IMR-90 (cell line): ENCODE measurements around the gene ZMYM2. TPM values are rescaled to one million over a fixed set of nuclear protein-coding genes. Genes with fewer than 3 reads are reported as not detected.

Source experiments
- ATAC-seq: fragments of 200-7000 bp; cut with Tn5 transposase; 2 replicates; pipeline ENCODE4 v1.9.1; 2020; ENCODE audit warnings: low read depth, mild to moderate bottlenecking, moderate library complexity
- BruUV-seq: library from RNA; stranded (reverse); fragments of 400-500 nt; replicated peaks from 2 replicates; lab custom pipeline; 2021; lab: Mats Ljungman, UMichigan
- CTCF ChIA-PET: fragments of 300-600 bp; formaldehyde crosslinking; extraction: SDS; loops from one replicate; lab custom pipeline; 2021; ENCODE audit warnings: antibody characterized with exemption; lab: Yijun Ruan, JAX
- POLR2A ChIA-PET: fragments of 300-600 bp; sonication (Branson Sonifier 250); formaldehyde crosslinking; loops from one replicate; lab custom pipeline; 2022; ENCODE audit warnings: antibody characterized with exemption; ENCODE audit not compliant: unreplicated experiment; lab: Charles Lee
- DNase-seq: peaks from one replicate; pipeline ENCODE4 v3.0.0; 2013
- H2AFZ ChIP-seq: replicated peaks from 2 replicates; pipeline ENCODE3; 2013; ENCODE audit warnings: low read length, mild to moderate bottlenecking; ENCODE audit not compliant: poor library complexity
- H2AK5ac ChIP-seq: 2 replicates; pipeline ENCODE4 v1.6.1; 2013; ENCODE audit warnings: low read depth, low read length, inconsistent platforms
- H2AK9ac ChIP-seq: replicated peaks from 2 replicates; pipeline ENCODE3; 2013; ENCODE audit warnings: mild to moderate bottlenecking, low read depth, low read length, moderate library complexity; ENCODE audit not compliant: poor library complexity
- H2BK120ac ChIP-seq: 2 replicates; pipeline ENCODE4 v1.6.1; 2013; ENCODE audit warnings: low read depth, low read length, inconsistent platforms
- H2BK15ac ChIP-seq: 3 replicates; pipeline ENCODE4 v1.6.1; 2013; ENCODE audit warnings: low read depth, low read length, inconsistent platforms
- H2BK20ac ChIP-seq: 2 replicates; pipeline ENCODE4 v1.6.1; 2013; ENCODE audit warnings: low read depth, mild to moderate bottlenecking, inconsistent platforms, low read length, moderate library complexity
- H2BK5ac ChIP-seq: 2 replicates; pipeline ENCODE4 v1.6.1; 2013; ENCODE audit warnings: mild to moderate bottlenecking, low read depth, low read length, inconsistent platforms; ENCODE audit not compliant: poor library complexity, severe bottlenecking
- H3K14ac ChIP-seq: replicated peaks from 2 replicates; pipeline ENCODE4 v1.6.1; 2013; ENCODE audit warnings: low read depth, low read length, inconsistent platforms
- H3K18ac ChIP-seq: 2 replicates; pipeline ENCODE4 v1.6.1; 2013; ENCODE audit warnings: low read depth, low read length, control low read depth
- H3K23ac ChIP-seq: 2 replicates; pipeline ENCODE4 v1.6.1; 2013; ENCODE audit warnings: low read depth, low read length, inconsistent platforms
- H3K27ac ChIP-seq: 2 replicates; pipeline ENCODE4 v1.5.1; 2013; ENCODE audit warnings: mild to moderate bottlenecking, control low read depth, low read length; ENCODE audit not compliant: insufficient read depth
- H3K27me3 ChIP-seq: 2 replicates; pipeline ENCODE4 v1.6.1; 2013; ENCODE audit warnings: low read length; ENCODE audit not compliant: control insufficient read depth, insufficient read depth
- H3K36me3 ChIP-seq: 2 replicates; pipeline ENCODE4 v1.6.1; 2013; ENCODE audit warnings: low read length, mixed read lengths; ENCODE audit not compliant: control insufficient read depth, insufficient read depth
- H3K4ac ChIP-seq: 2 replicates; pipeline ENCODE4 v1.6.1; 2013; ENCODE audit warnings: low read depth, low read length, inconsistent platforms
- H3K4me1 ChIP-seq: 2 replicates; pipeline ENCODE4 v1.6.1; 2013; ENCODE audit warnings: low read length, mixed read lengths; ENCODE audit not compliant: control insufficient read depth, insufficient read depth
- H3K4me2 ChIP-seq: 2 replicates; pipeline ENCODE4 v1.6.1; 2013; ENCODE audit warnings: low read depth, mild to moderate bottlenecking, control low read depth, low read length, moderate library complexity
- H3K4me3 ChIP-seq: 2 replicates; pipeline ENCODE4 v1.5.1; 2013; ENCODE audit warnings: low read depth, mild to moderate bottlenecking, control low read depth, low read length, moderate library complexity; ENCODE audit not compliant: insufficient read depth
- H3K56ac ChIP-seq: 2 replicates; pipeline ENCODE4 v1.6.1; 2013; ENCODE audit warnings: low read length, inconsistent platforms; ENCODE audit not compliant: insufficient read depth; ENCODE audit errors: extremely low read depth
- H3K79me1 ChIP-seq, 2 experiments: 2 replicates each; pipeline ENCODE4 v1.6.1; 2013; ENCODE audit warnings: low read length in 2 of 2, inconsistent platforms in 1 of 2, low read depth in 1 of 2
- H3K9ac ChIP-seq: 2 replicates; pipeline ENCODE4 v1.6.1; 2013; ENCODE audit warnings: low read depth, low read length, control low read depth
- H3K9me1 ChIP-seq: 2 replicates; pipeline ENCODE4 v1.6.1; 2013; ENCODE audit warnings: low read length, inconsistent platforms; ENCODE audit not compliant: insufficient read depth
- H3K9me3 ChIP-seq: 2 replicates; pipeline ENCODE4 v1.6.1; 2013; ENCODE audit warnings: low read length; ENCODE audit not compliant: control insufficient read depth, insufficient read depth
- H4K20me1 ChIP-seq: 2 replicates; pipeline ENCODE4 v1.6.1; 2013; ENCODE audit warnings: low read length, inconsistent platforms; ENCODE audit not compliant: insufficient read depth
- H4K5ac ChIP-seq: 2 replicates; pipeline ENCODE4 v1.6.1; 2013; ENCODE audit warnings: mild to moderate bottlenecking, low read depth, low read length, control low read depth
- H4K8ac ChIP-seq, 2 experiments: 2 replicates each; pipeline ENCODE4 v1.6.1; 2013; ENCODE audit warnings: low read depth in 2 of 2, low read length in 2 of 2, control low read depth in 1 of 2, inconsistent platforms in 1 of 2
- H4K91ac ChIP-seq: 2 replicates; pipeline ENCODE4 v1.6.1; 2013; ENCODE audit warnings: low read depth, low read length, inconsistent platforms; ENCODE audit not compliant: insufficient read depth
- NFE2L2 ChIP-seq: fragments of 150-350 bp; IDR thresholded peaks from 2 replicates; pipeline ENCODE4 v1.6.1; 2016; ENCODE audit warnings: low read depth, mild to moderate bottlenecking, low read length
- WGBS, 2 experiments: methylation state at CpG; one replicate each; pipeline versions ENCODE4 v1.1.5 to v1.1.7; 2013; ENCODE audit warnings: missing lambda C conversion rate in 2 of 2; ENCODE audit not compliant: insufficient read length in 1 of 2; ENCODE audit errors: extremely low coverage in 2 of 2; 5-methylcytosine and 5-hydroxymethylcytosine counted together
- dilution Hi-C: fragments of 300-500 bp; cut with HindIII; formaldehyde crosslinking; loops from one replicate; pipeline ENCODE4 v1.14.3; 2018; ENCODE audit warnings: low sequenced_read_pairs; ENCODE audit not compliant: unreplicated experiment
- in situ Hi-C: fragments of 300-500 bp; cut with MboI; formaldehyde crosslinking; loops from 3 replicates; pipeline ENCODE4 v1.14.3; 2019; ENCODE audit warnings: low sequenced_read_pairs, inconsistent platforms, mixed read lengths
- intact Hi-C: fragments of 100-400 bp; cut with micrococcal nuclease; formaldehyde crosslinking; loops from 2 replicates; pipeline ENCODE4 v1.10.0; 2022
- polyA plus RNA-seq, 3 experiments: library from polyadenylated mRNA; depleted of rRNA; stranded (reverse); fragments of >200 nt; gene quantifications; 2 replicates each; pipeline ENCODE4 v1.2.3, GENCODE V29; 2012; ENCODE audit warnings: low replicate concordance in 1 of 3
- total RNA-seq: library from RNA; depleted of rRNA; stranded (reverse); fragments of >200 nt; gene quantifications from 2 replicates; pipeline ENCODE4 v1.2.3, GENCODE V29; 2012
- TF ChIP-seq, protein P1 (sequence below): fragments of 150-350 bp; IDR thresholded peaks from 2 replicates; pipeline ENCODE4 v1.6.1; 2016; ENCODE audit warnings: low read depth, mild to moderate bottlenecking, low read length, moderate library complexity, borderline replicate concordance

ZMYM2 gene
- total and polyA plus RNA-seq, 2 of the 4 experiments (the other 2 are of a cell fraction): 15.7 to 51.1 TPM

DNA sequence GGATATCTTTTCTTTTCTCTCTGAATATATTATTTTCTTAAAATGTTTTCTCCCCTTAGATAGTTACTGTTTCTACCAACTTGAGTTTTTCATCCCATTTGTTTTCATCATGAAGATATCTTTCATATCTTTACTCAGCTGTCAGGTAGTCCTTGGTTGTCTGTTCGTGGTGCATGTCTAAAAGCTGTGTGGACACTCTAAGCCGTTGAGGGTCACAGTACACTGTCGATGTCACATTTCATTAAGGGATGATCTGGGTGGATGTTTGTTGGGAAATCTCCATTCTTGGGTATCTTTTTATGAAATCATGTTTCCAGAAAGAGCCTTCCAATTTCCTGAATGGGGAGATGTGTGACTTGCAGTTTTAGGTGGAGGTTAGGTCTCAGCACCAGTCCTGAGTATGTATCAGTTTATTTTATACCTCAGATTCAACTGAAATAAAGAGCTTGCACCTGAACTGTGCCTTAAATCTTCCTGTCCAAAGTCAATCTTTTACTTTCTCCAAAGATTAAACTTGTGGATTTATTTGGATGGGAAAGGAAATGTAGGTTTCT is 23.2 kb downstream of the ZMYM2 start:
- Histone ChIP-seq H2AFZ (no peak overlapping the region), H4K91ac (no peak overlapping the region), H2BK5ac (no peak overlapping the region), H3K23ac (no peak overlapping the region), H2AK9ac (no peak overlapping the region), H3K14ac (no peak overlapping the region), H4K5ac (no peak overlapping the region), H3K56ac (no peak overlapping the region), H4K8ac (no peak overlapping the region), H2AK5ac (no peak overlapping the region), H2BK120ac (no peak overlapping the region), H3K27ac (no peak overlapping the region), H3K79me1 (peaks cover 42 to 48% of the 10 kb centered on the region in 2 experiments), H2BK20ac (no peak overlapping the region), H2BK15ac (no peak overlapping the region), H3K36me3 (peaks cover 19% of the 10 kb centered on the region), H3K9me1 (peaks cover 4% of the 10 kb centered on the region; the same call in 1 of the 2 replicates), H3K4ac (no peak overlapping the region), H3K18ac (no peak overlapping the region), H3K4me1 (peaks cover 4% of the 10 kb centered on the region), H3K9me3 (peaks cover 2% of the 10 kb centered on the region; the same call in 1 of the 2 replicates), H3K9ac (no peak overlapping the region), H4K20me1 (peaks cover 45% of the 10 kb centered on the region), H3K4me3 (no peak overlapping the region), H3K4me2 (no peak overlapping the region), H3K27me3 (no peaks in the 10 kb centered on the region)
- in situ Hi-C loops (loop anchor here (25.0 kb wide), 1 partner anchor 319 kb away; no protein-coding TSS in a partner anchor), dilution Hi-C loops (no loop called here), intact Hi-C loops (no loop called here)
- DNase-seq: no peak
- 0 out of 2 replicates have a peak, but pooled peaks have one; percentile 13 for TF ChIP-seq NFE2L2
- TF ChIP-seq, protein P1, sequence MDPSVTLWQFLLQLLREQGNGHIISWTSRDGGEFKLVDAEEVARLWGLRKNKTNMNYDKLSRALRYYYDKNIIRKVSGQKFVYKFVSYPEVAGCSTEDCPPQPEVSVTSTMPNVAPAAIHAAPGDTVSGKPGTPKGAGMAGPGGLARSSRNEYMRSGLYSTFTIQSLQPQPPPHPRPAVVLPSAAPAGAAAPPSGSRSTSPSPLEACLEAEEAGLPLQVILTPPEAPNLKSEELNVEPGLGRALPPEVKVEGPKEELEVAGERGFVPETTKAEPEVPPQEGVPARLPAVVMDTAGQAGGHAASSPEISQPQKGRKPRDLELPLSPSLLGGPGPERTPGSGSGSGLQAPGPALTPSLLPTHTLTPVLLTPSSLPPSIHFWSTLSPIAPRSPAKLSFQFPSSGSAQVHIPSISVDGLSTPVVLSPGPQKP: no peak
- ChIA-PET CTCF (interaction anchor here (0.6 kb wide), 1 partner anchor 25 kb away, joined by 3 read pairs; no protein-coding TSS in a partner anchor), POLR2A (no interaction called here)
- no TSS peak for BruUV-seq
- WGBS, 2 experiments: 100% methylated on average over 3 of the region's 3 CpGs; no CpG with 5 or more reads in 1 of the 2 experiments
- no peak for ATAC-seq
